Astrocyte of the hippocampus (primary cell): ENCODE measurements around the gene SPTSSB.

Experiments used
- DNase-seq: peaks from one replicate; pipeline ENCODE4 v3.0.0; 2011; ENCODE audit warnings: low read depth, low spot score

SPTSSB gene

GRCh38 chr3:161371441-161372320 lies at the start of gene SPTSSB:
TSS of gene SPTSSB (minus strand) at chr3:161371517. CDS start at chr3:161346323, 25,194 bp downstream.
- DNase-seq, result peak; percentile 71

GRCh38 chr3:161420746-161421145 lies 49.4 kb upstream of the SPTSSB start:
- peak; percentile 76 for DNase-seq

GRCh38 chr3:161419555-161420333 lies 48.4 kb upstream of the SPTSSB start:
- no peak for DNase-seq

- peak; percentile 94 for DNase-seq
These were observed 44.4 kb upstream of the SPTSSB start for GRCh38 chr3:161415506-161416231.

- DNase-seq, result no peak
These were observed 43.6 kb upstream of the SPTSSB start for GRCh38 chr3:161414907-161415306.

- DNase-seq, result no peak
These were observed 42.5 kb upstream of the SPTSSB start for GRCh38 chr3:161413855-161414210.

GRCh38 chr3:161413127-161413854 lies 42.0 kb upstream of the SPTSSB start:
- peak; percentile 95 for DNase-seq

GRCh38 chr3:161412123-161412522 lies 40.8 kb upstream of the SPTSSB start:
- no peak for DNase-seq

- no peak for DNase-seq
These were observed 38.5 kb upstream of the SPTSSB start for GRCh38 chr3:161409858-161410257.

GRCh38 chr3:161409069-161409468 lies 37.8 kb upstream of the SPTSSB start:
- DNase-seq, result peak; percentile 71

GRCh38 chr3:161406594-161407555 lies 35.6 kb upstream of the SPTSSB start:
- no peak for DNase-seq

- DNase-seq, result no peak
These were observed 34.5 kb upstream of the SPTSSB start for GRCh38 chr3:161405836-161406235.

- DNase-seq, result no peak
These were observed 33.8 kb upstream of the SPTSSB start for GRCh38 chr3:161405087-161405486.

- DNase-seq, result peak; percentile 58
These were observed 31.9 kb upstream of the SPTSSB start for GRCh38 chr3:161403251-161403650.

GRCh38 chr3:161401389-161401788 lies 30.1 kb upstream of the SPTSSB start:
- DNase-seq, result no peak

GRCh38 chr3:161400650-161401049 lies 29.3 kb upstream of the SPTSSB start:
- no peak for DNase-seq

- no peak for DNase-seq
These were observed 24.0 kb upstream of the SPTSSB start for GRCh38 chr3:161395115-161396012.

GRCh38 chr3:161393803-161394202 lies 22.5 kb upstream of the SPTSSB start:
- DNase-seq, result no peak

GRCh38 chr3:161393310-161393709 lies 22.0 kb upstream of the SPTSSB start:
- DNase-seq, result no peak
